ENCODE results near the gene ANKRD63. TPM values are rescaled to one million over a fixed set of nuclear protein-coding genes. Genes with fewer than 3 reads are reported as not detected.

The ANKRD63 gene
- total RNA-seq, 4 donors from 2014 or later, result not detected

- no peak for TF ChIP-seq EP300 (IDR thresholded peaks at IDR 0.05)
- TF ChIP-seq POLR2A (IDR thresholded peaks at IDR 0.05), result no peak
- Histone ChIP-seq H3K27me3 (peaks cover 0 to 41% of the 10 kb centered on the region in 2 donors), H3K4me3 (peak overlapping the region; percentile 29 to 61 (median 48)), H3K4me1 (peaks cover 0 to 21% (median 14%) of the 10 kb centered on the region in 4 donors), H3K36me3 (no peaks in the 10 kb centered on the region), H3K27ac (no peak overlapping the region), H3K9me3 (no peaks in the 10 kb centered on the region)
- WGBS, 2 donors, result 36% methylated on average over 27 to 28 of the region's 28 CpGs
- no peak for DNase-seq (ENCODE audit: low spot score in 2 of 2)
Measured at GRCh38 chr15:40253167-40253790, 29.6 kb downstream of the ANKRD63 start.

- Histone ChIP-seq H3K27me3 (peaks cover 0 to 36% of the 10 kb centered on the region in 2 donors), H3K27ac (no peak overlapping the region), H3K36me3 (no peaks in the 10 kb centered on the region), H3K4me3 (peak overlapping the region; percentile 29 to 61 (median 48)), H3K4me1 (peaks cover 0 to 21% (median 14%) of the 10 kb centered on the region in 4 donors), H3K9me3 (no peaks in the 10 kb centered on the region)
- DNase-seq (ENCODE audit: low spot score in 2 of 2), result no peak
- TF ChIP-seq POLR2A (IDR thresholded peaks at IDR 0.05), result no peak
- peak in 1 of 5 experiments; percentile 9 for TF ChIP-seq CTCF (IDR thresholded peaks at IDR 0.05)
- TF ChIP-seq EP300 (IDR thresholded peaks at IDR 0.05), result no peak
- 2 to 5% methylated on average over 27 to 40 of the region's 82 CpGs for WGBS, 2 donors
Measured at GRCh38 chr15:40252438-40253166, 30.3 kb downstream of the ANKRD63 start.

GRCh38 chr15:40252141-40252437 lies 30.8 kb downstream of the ANKRD63 start:
- DNase-seq (ENCODE audit: low spot score in 2 of 2), result no peak
- Histone ChIP-seq H3K4me1 (peaks cover 0 to 21% (median 14%) of the 10 kb centered on the region in 4 donors), H3K27me3 (peaks cover 0 to 34% of the 10 kb centered on the region in 2 donors), H3K27ac (no peak overlapping the region), H3K9me3 (no peaks in the 10 kb centered on the region), H3K4me3 (peak overlapping the region in 3 of 4 donors; percentile 47 to 61 (median 50)), H3K36me3 (no peaks in the 10 kb centered on the region)
- WGBS, 2 donors, result 61 to 72% methylated on average over 14 to 16 of the region's 27 CpGs
- no peak for TF ChIP-seq POLR2A (IDR thresholded peaks at IDR 0.05)
- no peak for TF ChIP-seq EP300 (IDR thresholded peaks at IDR 0.05)
- no peak for TF ChIP-seq CTCF (IDR thresholded peaks at IDR 0.05)

GRCh38 chr15:40251486-40252140 lies 31.3 kb downstream of the ANKRD63 start:
- DNase-seq (ENCODE audit: low spot score in 2 of 2), result no peak
- Histone ChIP-seq H3K9me3 (no peaks in the 10 kb centered on the region), H3K27me3 (peaks cover 0 to 34% of the 10 kb centered on the region in 2 donors), H3K4me3 (no peak overlapping the region), H3K4me1 (peaks cover 0 to 21% (median 14%) of the 10 kb centered on the region in 4 donors), H3K27ac (no peak overlapping the region), H3K36me3 (no peaks in the 10 kb centered on the region)
- TF ChIP-seq CTCF (IDR thresholded peaks at IDR 0.05) (no peak), EP300 (IDR thresholded peaks at IDR 0.05) (no peak), POLR2A (IDR thresholded peaks at IDR 0.05) (no peak)
- 68 to 86% methylated on average over 2 to 4 of the region's 10 CpGs for WGBS, 2 donors

GRCh38 chr15:40250771-40251483 lies 31.9 kb downstream of the ANKRD63 start:
- 78 to 85% methylated on average over 13 of the region's 13 CpGs for WGBS, 2 donors
- no peaks in the 10 kb centered on the region for H3K9me3 ChIP-seq
- TF ChIP-seq EP300 (IDR thresholded peaks at IDR 0.05), result no peak
- no peak for TF ChIP-seq CTCF (IDR thresholded peaks at IDR 0.05)
- TF ChIP-seq POLR2A (IDR thresholded peaks at IDR 0.05), result no peak
- peaks cover 0 to 34% of the 10 kb centered on the region in 2 donors for H3K27me3 ChIP-seq
- DNase-seq (ENCODE audit: low spot score in 2 of 2), result no peak
- no peak overlapping the region for H3K4me3 ChIP-seq
- no peak overlapping the region for H3K27ac ChIP-seq
- no peaks in the 10 kb centered on the region for H3K36me3 ChIP-seq
- peaks cover 0 to 21% (median 14%) of the 10 kb centered on the region in 4 donors for H3K4me1 ChIP-seq

All from tibial nerve (tissue), 4 donors.